GM23338 (cell line): Measurements from ENCODE around the gene OBSCN. TPM values are rescaled to one million over a fixed set of nuclear protein-coding genes. Genes with fewer than 3 reads are reported as not detected.

ENCODE experiments used
- ATAC-seq: fragments of 200-7000 bp; cut with Tn5 transposase; 3 replicates; pipeline ENCODE4 v1.9.1; 2020
- DNase-seq: peaks from one replicate; pipeline ENCODE4 v3.0.0-alpha.2; 2015; ENCODE audit warnings: low spot score
- H2AFZ ChIP-seq: fragments of 200-600 bp; sonication (generic); 2 replicates; pipeline ENCODE4 v1.8.0; 2016; ENCODE audit warnings: antibody characterized with exemption, mild to moderate bottlenecking, moderate library complexity
- H3F3A ChIP-seq: fragments of 200-600 bp; sonication (generic); replicated peaks from 2 replicates; pipeline ENCODE4 v1.8.0; 2017; ENCODE audit warnings: antibody characterized with exemption, mixed run types, low read depth
- H3K27ac ChIP-seq: fragments of 200-600 bp; sonication (generic); 2 replicates; pipeline ENCODE4 v1.6.1; 2016; ENCODE audit warnings: low read depth
- H3K27me3 ChIP-seq: fragments of 200-600 bp; sonication (generic); 2 replicates; pipeline ENCODE4 v1.8.0; 2016; ENCODE audit warnings: mild to moderate bottlenecking, mixed run types, moderate library complexity; ENCODE audit not compliant: insufficient read depth
- H3K36me3 ChIP-seq: fragments of 200-600 bp; sonication (generic); 2 replicates; pipeline ENCODE4 v1.8.0; 2016; ENCODE audit warnings: mild to moderate bottlenecking; ENCODE audit not compliant: insufficient read depth
- H3K4me1 ChIP-seq: fragments of 200-600 bp; sonication (generic); 2 replicates; pipeline ENCODE4 v1.8.0; 2016; ENCODE audit warnings: mild to moderate bottlenecking, moderate library complexity; ENCODE audit not compliant: insufficient read depth
- H3K4me2 ChIP-seq: fragments of 200-600 bp; sonication (generic); 2 replicates; pipeline ENCODE4 v1.7.1; 2017; ENCODE audit warnings: mixed run types
- H3K4me3 ChIP-seq: fragments of 200-600 bp; sonication (generic); 2 replicates; pipeline ENCODE4 v1.6.1; 2016; ENCODE audit warnings: mixed run types
- H3K79me2 ChIP-seq: fragments of 200-600 bp; sonication (generic); replicated peaks from 2 replicates; pipeline ENCODE4 v1.8.0; 2017; ENCODE audit warnings: mild to moderate bottlenecking; ENCODE audit not compliant: insufficient read depth
- H3K9me2 ChIP-seq: fragments of 200-600 bp; sonication (generic); 2 replicates; pipeline ENCODE4 v1.8.0; 2017; ENCODE audit not compliant: insufficient read depth
- H4K20me1 ChIP-seq: fragments of 200-600 bp; sonication (generic); replicated peaks from 2 replicates; pipeline ENCODE4 v1.8.0; 2017; ENCODE audit warnings: mild to moderate bottlenecking; ENCODE audit not compliant: insufficient read depth
- H3K27ac Mint-ChIP-seq: 2 replicates; pipeline ENCODE4 v1.8.0; 2020; ENCODE audit warnings: inconsistent platforms, mild to moderate bottlenecking, moderate library complexity, mixed read lengths
- H3K27me3 Mint-ChIP-seq: 3 replicates; pipeline ENCODE4 v1.8.0; 2022; ENCODE audit warnings: low read depth, mild to moderate bottlenecking, moderate library complexity, mixed read lengths, inconsistent platforms; ENCODE audit not compliant: insufficient read depth, poor library complexity
- H3K36me3 Mint-ChIP-seq: 3 replicates; pipeline ENCODE4 v1.8.0; 2021; ENCODE audit warnings: low read depth, mild to moderate bottlenecking, inconsistent platforms, moderate library complexity, mixed read lengths
- H3K4me1 Mint-ChIP-seq: 3 replicates; pipeline ENCODE4 v1.8.0; 2020; ENCODE audit warnings: mild to moderate bottlenecking, inconsistent platforms, mixed read lengths
- H3K4me3 Mint-ChIP-seq: 3 replicates; pipeline ENCODE4 v1.8.0; 2021; ENCODE audit warnings: moderate library complexity, mild to moderate bottlenecking, inconsistent platforms, mixed read lengths
- H3K9me3 Mint-ChIP-seq: 3 replicates; pipeline ENCODE4 v1.8.0; 2020; ENCODE audit warnings: moderate library complexity, mild to moderate bottlenecking, inconsistent platforms, mixed read lengths
- CREB1 ChIP-seq: fragments of 250-450 bp; sonication (Bioruptor Pico); IDR thresholded peaks from 2 replicates; pipeline ENCODE4 v1.5.0; 2020; ENCODE audit warnings: low read depth, mild to moderate bottlenecking, moderate library complexity
- ETS1 ChIP-seq: IDR thresholded peaks from 2 replicates; pipeline ENCODE4 v1.6.1; 2016; ENCODE audit warnings: antibody characterized with exemption
- EZH2phosphoT487 ChIP-seq: fragments of 200-600 bp; sonication (generic); IDR thresholded peaks from one replicate; pipeline ENCODE4 v1.8.1; 2018; ENCODE audit warnings: antibody characterized with exemption; ENCODE audit not compliant: unreplicated experiment
- ZNF331 ChIP-seq: fragments of 250-450 bp; sonication (Bioruptor Pico); IDR thresholded peaks from 2 replicates; pipeline ENCODE4 v1.5.0; 2020; ENCODE audit warnings: low read depth, mild to moderate bottlenecking, moderate library complexity
- ZNF462 ChIP-seq: fragments of 250-450 bp; sonication (Bioruptor Pico); IDR thresholded peaks from 2 replicates; pipeline ENCODE4 v1.5.0; 2020; ENCODE audit warnings: mild to moderate bottlenecking, moderate library complexity
- polyA plus RNA-seq: library from polyadenylated mRNA; unstranded; fragments of >200 nt; fragmentation: Nextera tagmentation; extraction: Ambion mirVana; gene quantifications from 2 replicates; pipeline ENCODE4 v1.2.1, GENCODE V29; 2016
- total RNA-seq: library from RNA; depleted of rRNA; stranded (reverse); fragments of >200 nt; shearing (Covaris generic); gene quantifications from 2 replicates; pipeline ENCODE4 v1.2.3, GENCODE V29; 2014

The OBSCN gene
- total and polyA plus RNA-seq, 2 experiments from 2014 or later, result 8.4 to 38.5 TPM

- TF ChIP-seq ZNF462 (CRISPR knock-in tag) (no peak), EZH2phosphoT487 (no peak), ZNF331 (CRISPR knock-in tag) (no peak)
These were observed 134.2 kb downstream of the OBSCN start (continued) for GRCh38 chr1:228341814-228342626.

GRCh38 chr1:228342627-228343190 is 134.9 kb downstream of the OBSCN start:
- no peak overlapping the region for H3K27ac ChIP-seq
- Mint-ChIP-seq H3K4me1 (no peaks in the 10 kb centered on the region), H3K9me3 (peaks cover 5% of the 10 kb centered on the region), H3K36me3 (peaks cover 18% of the 10 kb centered on the region; the same call in 2 of the 3 replicates), H3K4me3 (no peak overlapping the region), H3K27ac (no peak overlapping the region), H3K27me3 (peaks cover 7% of the 10 kb centered on the region)
- H3K4me3 ChIP-seq, result no peak overlapping the region
- H3K4me2 ChIP-seq, result no peak overlapping the region
- 0 out of 2 replicates have a peak, but pooled peaks cover 3% of the 10 kb centered on the region for H3F3A ChIP-seq
- no peaks in the 10 kb centered on the region for H3K27me3 ChIP-seq
- no peaks in the 10 kb centered on the region for H3K9me2 ChIP-seq
- TF ChIP-seq CREB1 (CRISPR knock-in tag) (no peak), ETS1 (no peak)
- no peaks in the 10 kb centered on the region for H3K4me1 ChIP-seq
- no peaks in the 10 kb centered on the region for H3K36me3 ChIP-seq
- no peaks in the 10 kb centered on the region for H4K20me1 ChIP-seq
- ATAC-seq, result no peak
- no peaks in the 10 kb centered on the region for H3K79me2 ChIP-seq
- no peak for DNase-seq
- no peak overlapping the region for H2AFZ ChIP-seq
